AG09309 (cell line): ENCODE results near the gene ITPRID1.

Experiments used
- DNase-seq: peaks from one replicate; pipeline ENCODE4 v3.0.0-alpha.2; 2010; ENCODE audit warnings: low read depth
- H3K4me3 ChIP-seq: 2 replicates; pipeline ENCODE4 v1.5.1; 2011; ENCODE audit warnings: mild to moderate bottlenecking, low read depth, low read length, moderate library complexity; ENCODE audit not compliant: control insufficient read depth
- TF ChIP-seq, protein P1 (sequence below): IDR thresholded peaks from 2 replicates; pipeline ENCODE4 v1.5.1; 2011; ENCODE audit warnings: mild to moderate bottlenecking, low read depth, low read length, inconsistent platforms; ENCODE audit not compliant: insufficient read depth, control insufficient read depth; ENCODE audit errors: missing control alignments

Gene ITPRID1

DNA sequence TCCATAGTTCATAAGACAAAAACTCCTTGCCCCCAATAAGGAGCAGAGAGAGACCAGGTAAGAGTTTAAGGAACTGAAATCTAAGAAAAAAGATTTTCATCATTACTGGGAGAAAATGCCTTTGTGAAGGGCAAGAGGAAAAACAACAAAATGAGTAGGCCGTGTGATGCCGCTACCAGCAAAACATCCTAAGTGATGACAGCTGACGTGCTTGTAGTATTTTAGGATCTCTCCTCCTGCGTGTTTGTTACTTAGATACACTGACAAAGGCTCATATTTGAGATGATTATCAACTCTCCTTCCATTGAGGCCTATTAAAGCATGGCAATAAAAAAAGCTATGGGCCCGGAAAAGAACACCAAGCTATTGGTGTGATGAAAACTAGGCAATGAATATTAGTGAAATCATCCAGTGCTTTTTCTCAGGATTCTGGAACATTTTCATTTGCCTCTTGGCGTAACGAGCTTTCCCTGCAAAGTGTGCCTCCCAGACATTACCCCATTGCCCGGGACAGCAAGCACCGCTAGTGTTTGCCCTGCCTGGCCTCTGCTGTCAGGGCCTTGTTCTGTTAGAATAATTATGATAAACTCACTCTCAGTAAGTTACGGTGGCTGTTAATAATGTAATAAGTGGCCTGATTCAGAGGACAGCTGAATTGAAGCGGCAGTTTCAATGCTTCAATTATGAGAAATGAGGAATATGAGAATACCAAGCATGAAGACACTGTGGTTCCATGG lies 36.8 kb upstream of the ITPRID1 start:
- TF ChIP-seq, protein P1, sequence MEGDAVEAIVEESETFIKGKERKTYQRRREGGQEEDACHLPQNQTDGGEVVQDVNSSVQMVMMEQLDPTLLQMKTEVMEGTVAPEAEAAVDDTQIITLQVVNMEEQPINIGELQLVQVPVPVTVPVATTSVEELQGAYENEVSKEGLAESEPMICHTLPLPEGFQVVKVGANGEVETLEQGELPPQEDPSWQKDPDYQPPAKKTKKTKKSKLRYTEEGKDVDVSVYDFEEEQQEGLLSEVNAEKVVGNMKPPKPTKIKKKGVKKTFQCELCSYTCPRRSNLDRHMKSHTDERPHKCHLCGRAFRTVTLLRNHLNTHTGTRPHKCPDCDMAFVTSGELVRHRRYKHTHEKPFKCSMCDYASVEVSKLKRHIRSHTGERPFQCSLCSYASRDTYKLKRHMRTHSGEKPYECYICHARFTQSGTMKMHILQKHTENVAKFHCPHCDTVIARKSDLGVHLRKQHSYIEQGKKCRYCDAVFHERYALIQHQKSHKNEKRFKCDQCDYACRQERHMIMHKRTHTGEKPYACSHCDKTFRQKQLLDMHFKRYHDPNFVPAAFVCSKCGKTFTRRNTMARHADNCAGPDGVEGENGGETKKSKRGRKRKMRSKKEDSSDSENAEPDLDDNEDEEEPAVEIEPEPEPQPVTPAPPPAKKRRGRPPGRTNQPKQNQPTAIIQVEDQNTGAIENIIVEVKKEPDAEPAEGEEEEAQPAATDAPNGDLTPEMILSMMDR: no peak
- no peak for DNase-seq

DNA sequence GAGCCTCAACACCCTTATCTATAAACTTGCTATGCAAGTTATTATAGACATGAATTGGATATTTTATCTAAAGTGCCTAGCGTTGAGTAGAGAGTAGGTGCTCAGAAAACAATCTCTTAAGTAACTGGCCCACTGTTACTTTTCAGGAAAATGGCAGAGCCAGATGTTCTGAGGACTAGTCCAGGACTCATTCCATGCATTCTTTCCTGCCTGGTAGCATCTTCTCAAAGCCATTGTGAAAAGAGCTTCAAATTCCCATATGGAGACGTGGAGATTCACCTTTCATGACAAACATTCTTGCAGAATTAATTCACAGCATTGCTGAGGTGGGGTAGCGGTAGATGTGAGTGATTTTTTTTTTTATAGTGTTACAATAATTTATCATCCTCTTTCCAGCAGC lies 35.9 kb upstream of the ITPRID1 start:
- no peak overlapping the region for H3K4me3 ChIP-seq
- no peak for DNase-seq

More for the DNA sequence above, 36.8 kb upstream of the ITPRID1 start:
- no peak overlapping the region for H3K4me3 ChIP-seq

DNA sequence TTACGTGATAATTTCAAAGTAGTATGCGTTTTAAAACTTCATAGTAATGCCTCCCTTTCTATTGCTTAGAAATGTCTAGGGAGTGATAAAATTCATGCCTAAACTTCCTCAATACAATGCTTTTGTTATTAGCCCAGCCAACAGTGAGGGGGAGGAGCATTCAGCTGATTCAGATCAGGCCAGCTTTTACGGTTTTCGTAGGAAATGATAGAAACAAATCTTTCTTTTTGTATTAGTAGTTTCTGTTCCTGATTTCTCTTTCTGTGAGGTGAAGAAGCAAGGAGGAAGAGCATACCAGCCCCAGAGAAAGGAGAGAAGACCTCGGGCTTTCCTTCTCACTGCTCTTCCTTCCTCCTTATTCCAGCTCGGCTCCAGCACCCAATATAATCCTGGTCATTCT lies 35.2 kb upstream of the ITPRID1 start:
- DNase-seq: no peak

More for the DNA sequence above, 35.9 kb upstream of the ITPRID1 start:
- TF ChIP-seq, protein P1: no peak

DNA sequence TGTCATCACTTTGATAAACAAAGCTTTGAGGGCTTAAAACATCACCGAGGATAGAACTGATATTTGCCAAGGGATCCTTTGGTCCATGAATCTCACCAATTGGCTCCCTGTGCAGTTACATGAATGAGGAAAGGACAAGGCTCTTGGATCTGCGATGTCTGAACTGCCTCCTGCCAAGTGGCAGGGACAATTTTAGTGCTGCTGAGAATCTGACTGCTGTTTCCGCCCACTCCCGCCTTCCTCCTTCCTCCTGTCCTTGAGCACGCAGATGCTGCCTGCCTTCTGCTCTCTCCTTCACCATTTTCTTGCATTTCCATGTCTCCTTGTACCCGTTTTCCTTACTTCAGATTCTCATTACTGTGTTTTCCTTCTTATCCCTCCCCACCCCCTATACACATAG lies 26.8 kb upstream of the ITPRID1 start:
- DNase-seq: no peak
- TF ChIP-seq, protein P1: no peak
- H3K4me3 ChIP-seq: no peak overlapping the region

More for the DNA sequence above, 35.2 kb upstream of the ITPRID1 start:
- no peak overlapping the region for H3K4me3 ChIP-seq
- TF ChIP-seq, protein P1: no peak

DNA sequence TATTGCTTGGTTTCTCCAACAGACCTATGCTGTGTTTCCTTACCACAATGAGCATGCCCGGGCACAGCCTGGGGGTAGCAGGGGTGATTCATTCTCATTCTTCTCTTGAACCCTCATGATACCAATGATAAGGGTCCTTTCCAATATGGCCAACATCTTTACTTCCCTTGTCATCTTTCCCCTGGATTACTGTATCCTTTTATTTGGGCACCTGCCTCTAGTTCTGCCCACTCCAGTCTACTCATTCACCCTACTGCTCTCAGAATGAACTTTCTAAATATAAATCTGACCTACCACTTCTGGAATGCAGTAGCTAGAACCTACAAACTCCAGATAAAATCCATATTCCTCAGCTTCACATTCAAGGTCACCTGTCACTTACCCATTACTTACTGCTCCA lies 26.4 kb upstream of the ITPRID1 start:
- no peak for DNase-seq

DNA sequence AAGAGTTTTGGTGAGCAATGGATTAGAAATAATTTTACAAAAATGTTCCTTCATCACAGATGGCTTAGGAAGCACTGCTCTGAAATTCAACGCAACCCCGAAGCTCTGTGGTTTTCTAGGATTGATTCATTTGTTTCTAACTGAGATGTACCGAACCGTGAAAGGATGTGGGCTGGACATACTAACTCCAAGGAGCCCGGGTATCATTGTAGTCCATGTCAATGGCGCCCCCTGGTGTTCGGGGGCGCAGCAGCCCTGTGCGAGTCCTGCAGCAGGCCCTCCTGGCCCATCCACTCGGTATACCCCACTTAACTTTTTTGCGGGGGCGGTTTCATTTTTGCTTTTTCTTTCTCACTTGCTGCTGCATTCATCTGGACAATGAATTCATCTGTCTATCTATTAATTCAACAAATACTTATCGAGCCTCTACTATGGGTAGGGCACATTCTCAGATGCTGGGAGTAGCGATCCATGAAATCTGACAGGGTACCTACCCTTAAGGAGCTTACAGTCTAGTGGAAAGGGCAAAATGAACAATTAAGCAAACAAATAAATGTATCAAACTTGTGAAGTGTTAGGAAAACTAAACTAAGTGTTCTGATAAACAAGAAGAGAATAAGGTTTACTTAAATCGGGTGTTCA lies 25.2 kb upstream of the ITPRID1 start:
- H3K4me3 ChIP-seq: no peak overlapping the region
- no peak for DNase-seq
- TF ChIP-seq, protein P1: no peak

More for the DNA sequence above, 26.4 kb upstream of the ITPRID1 start:
- TF ChIP-seq, protein P1: no peak
- no peak overlapping the region for H3K4me3 ChIP-seq
